Esophagus squamous epithelium (tissue), 4 donors: ENCODE measurements around the gene ANO2.

ENCODE experiments used
- CTCF ChIP-seq, 6 experiments: fragments of 450-650 bp in 4 of 6; fragments of 200-600 bp in 2 of 6; sonication (generic) in 2 of 6; IDR thresholded peaks; one replicate each; pipeline ENCODE4 v1.5.1; 2016 to 2019; ENCODE audit warnings: antibody characterized with exemption in 6 of 6, mild to moderate bottlenecking in 4 of 6, moderate library complexity in 4 of 6
- POLR2A ChIP-seq, 4 donors: fragments of 450-650 bp; IDR thresholded peaks; one replicate each; pipeline ENCODE4 v1.6.1; 2017; ENCODE audit warnings: antibody characterized with exemption in 4 of 4, mild to moderate bottlenecking in 4 of 4, moderate library complexity in 3 of 4

- TF ChIP-seq POLR2A (IDR thresholded peaks at IDR 0.05) (no peak), CTCF (IDR thresholded peaks at IDR 0.05) (no peak)
These were observed 171.5 kb downstream of the ANO2 start for GRCh38 chr12:5773550-5773949.
